ENCODE data around the gene RPLP2.

RPLP2 gene

GRCh38 chr11:839875-840617 lies 30.3 kb downstream of the RPLP2 start:
- TF ChIP-seq NFIC (IDR thresholded peaks at IDR 0.05): no peak
- TF ChIP-seq FOXM1 (IDR thresholded peaks at IDR 0.05; ENCODE audit: borderline replicate concordance, low read depth): no peak
- TF ChIP-seq REST (IDR thresholded peaks at IDR 0.05; ENCODE audit: low read depth): no peak
- no peak for TF ChIP-seq TAF1 (IDR thresholded peaks at IDR 0.05; ENCODE audit: low read depth)
- TF ChIP-seq EP300 (IDR thresholded peaks at IDR 0.05; ENCODE audit: borderline replicate concordance): no peak
- no peak for TF ChIP-seq YY1 (IDR thresholded peaks at IDR 0.05; ENCODE audit: low read depth)
- no peak for TF ChIP-seq TCF12 (IDR thresholded peaks at IDR 0.05; ENCODE audit: low read depth)
- TF ChIP-seq CREB1 (IDR thresholded peaks at IDR 0.05; ENCODE audit: low read depth): no peak
- TF ChIP-seq USF1 (IDR thresholded peaks at IDR 0.05): no peak
- no peak for TF ChIP-seq CEBPB (IDR thresholded peaks at IDR 0.05)
- TF ChIP-seq MAX (IDR thresholded peaks at IDR 0.05): no peak
- TF ChIP-seq EGR1 (IDR thresholded peaks at IDR 0.05): no peak
- TF ChIP-seq TEAD4 (IDR thresholded peaks at IDR 0.05): no peak

- TF ChIP-seq EP300 (IDR thresholded peaks at IDR 0.05; ENCODE audit: borderline replicate concordance) (no peak), TEAD4 (IDR thresholded peaks at IDR 0.05) (no peak), ZBTB7A (IDR thresholded peaks at IDR 0.05; ENCODE audit: low read depth) (peak; percentile 66; the same call in 1 of the 2 replicates)
Measured at GRCh38 chr11:841981-842369, 32.2 kb downstream of the RPLP2 start.

GRCh38 chr11:842370-843002 lies 32.7 kb downstream of the RPLP2 start, which contains the start of the genes POLR2L and TSPAN4:
Gene POLR2L (minus strand): TSS chr11:842529. CDS start chr11:842508, 21 bp downstream.
Gene TSPAN4 (plus strand): TSS chr11:842852. CDS start chr11:850305, 7,453 bp downstream.
- TF ChIP-seq EP300 (IDR thresholded peaks at IDR 0.05; ENCODE audit: borderline replicate concordance) (peak; percentile 37), EGR1 (IDR thresholded peaks at IDR 0.05) (peak; percentile 77), RAD21 (IDR thresholded peaks at IDR 0.05; ENCODE audit: low read depth) (no peak), TEAD4 (IDR thresholded peaks at IDR 0.05) (no peak), FOXM1 (IDR thresholded peaks at IDR 0.05; ENCODE audit: borderline replicate concordance, low read depth) (no peak), NFIC (IDR thresholded peaks at IDR 0.05) (no peak), CREB1 (IDR thresholded peaks at IDR 0.05; ENCODE audit: low read depth) (no peak), CEBPB (IDR thresholded peaks at IDR 0.05) (no peak), TAF1 (IDR thresholded peaks at IDR 0.05; ENCODE audit: low read depth) (peak; percentile 91), TCF12 (IDR thresholded peaks at IDR 0.05; ENCODE audit: low read depth) (peak; percentile 47; the same call in 1 of the 2 replicates), REST (IDR thresholded peaks at IDR 0.05; ENCODE audit: low read depth) (no peak), YY1 (IDR thresholded peaks at IDR 0.05; ENCODE audit: low read depth) (peak; percentile 82), ZBTB7A (IDR thresholded peaks at IDR 0.05; ENCODE audit: low read depth) (no peak), USF1 (IDR thresholded peaks at IDR 0.05) (peak; percentile 18; the same call in 1 of the 2 replicates), MAX (IDR thresholded peaks at IDR 0.05) (peak; percentile 94)

- TF ChIP-seq ZBTB7A (IDR thresholded peaks at IDR 0.05; ENCODE audit: low read depth) (peak; percentile 93), YY1 (IDR thresholded peaks at IDR 0.05; ENCODE audit: low read depth) (no peak), EGR1 (IDR thresholded peaks at IDR 0.05) (no peak), FOXM1 (IDR thresholded peaks at IDR 0.05; ENCODE audit: borderline replicate concordance, low read depth) (no peak)
Measured at GRCh38 chr11:843086-843734, 33.4 kb downstream of the RPLP2 start.

Data from Ishikawa (cell line).